OCI-LY3 (cell line): ENCODE results near the gene TMEM239.

ENCODE experiments used
- H2AFZ ChIP-seq: fragments of 200-600, 300-600 bp; shearing (Covaris generic); 2 replicates; pipeline ENCODE4 v1.6.0; 2014; ENCODE audit warnings: antibody characterized with exemption, low read depth, low read length
- H3K27ac ChIP-seq: fragments of 200-600, 300-600 bp; sonication (generic); 2 replicates; pipeline ENCODE4 v1.5.1; 2014; ENCODE audit warnings: mild to moderate bottlenecking, low read length, moderate library complexity, mixed read lengths
- H3K27me3 ChIP-seq: fragments of 200-600, 300-600 bp; sonication (generic); 2 replicates; pipeline ENCODE4 v1.6.1; 2014; ENCODE audit warnings: low read depth, low read length, mixed read lengths
- H3K36me3 ChIP-seq: fragments of 200-600, 300-600 bp; sonication (generic); replicated peaks from 2 replicates; pipeline ENCODE3; 2014; ENCODE audit warnings: low read depth, low read length, mixed read lengths
- H3K4me1 ChIP-seq: fragments of 300-600, 200-600 bp; sonication (generic); 2 replicates; pipeline ENCODE4 v1.6.1; 2014; ENCODE audit warnings: low read length, mixed read lengths
- H3K4me2 ChIP-seq: fragments of 200-600, 300-600 bp; sonication (generic); 2 replicates; pipeline ENCODE4 v1.6.1; 2014; ENCODE audit warnings: low read length, mixed read lengths
- H3K4me3 ChIP-seq: fragments of 300-600, 200-600 bp; sonication (generic); 2 replicates; pipeline ENCODE4 v1.5.1; 2014; ENCODE audit warnings: antibody characterized with exemption, mild to moderate bottlenecking, low read length, moderate library complexity
- H3K79me2 ChIP-seq: fragments of 300-600, 200-600 bp; shearing (Covaris generic); 2 replicates; pipeline ENCODE4 v1.6.1; 2014; ENCODE audit warnings: mild to moderate bottlenecking, low read length, mixed read lengths
- H3K9ac ChIP-seq: fragments of 300-600, 200-600 bp; shearing (Covaris generic); 2 replicates; pipeline ENCODE4 v1.6.0; 2014; ENCODE audit warnings: mild to moderate bottlenecking, low read length, moderate library complexity
- H3K9me3 ChIP-seq: fragments of 200-600, 300-600 bp; shearing (Covaris generic); 2 replicates; pipeline ENCODE4 v1.6.1; 2014; ENCODE audit warnings: low read length, mixed read lengths; ENCODE audit not compliant: insufficient read depth
- H4K20me1 ChIP-seq: fragments of 200-600, 300-600 bp; sonication (generic); 2 replicates; pipeline ENCODE4 v1.6.1; 2016; ENCODE audit warnings: low read length, mixed read lengths; ENCODE audit not compliant: insufficient read depth
- EZH2phosphoT487 ChIP-seq: fragments of 200-600 bp; shearing (Covaris generic); IDR thresholded peaks from 2 replicates; pipeline ENCODE4 v1.6.1; 2018; ENCODE audit warnings: antibody characterized with exemption, mixed run types, low read depth
- TF ChIP-seq, protein P1 (sequence below): fragments of 200-600, 300-600 bp; sonication (generic); IDR thresholded peaks from 2 replicates; pipeline ENCODE4 v1.5.1; 2014; ENCODE audit warnings: antibody characterized with exemption, low read length, low read depth

Gene TMEM239

GRCh38 chr20:2840138-2840966, 24.2 kb downstream of the TMEM239 start, which contains the start of the genes PCED1A and VPS16:
TSS of gene PCED1A (minus strand) at chr20:2840655. CDS start at chr20:2839912, 743 bp downstream.
TSS of gene VPS16 (plus strand) at chr20:2840745. CDS start at chr20:2840775, 30 bp downstream.
- no peaks in the 10 kb centered on the region for H3K27me3 ChIP-seq
- H3K27ac ChIP-seq, result peak within 1 kb of the TSS; percentile 36
- peaks cover 8% of the 10 kb centered on the region for H3K36me3 ChIP-seq
- no peak for TF ChIP-seq EZH2phosphoT487
- TF ChIP-seq, protein P1, sequence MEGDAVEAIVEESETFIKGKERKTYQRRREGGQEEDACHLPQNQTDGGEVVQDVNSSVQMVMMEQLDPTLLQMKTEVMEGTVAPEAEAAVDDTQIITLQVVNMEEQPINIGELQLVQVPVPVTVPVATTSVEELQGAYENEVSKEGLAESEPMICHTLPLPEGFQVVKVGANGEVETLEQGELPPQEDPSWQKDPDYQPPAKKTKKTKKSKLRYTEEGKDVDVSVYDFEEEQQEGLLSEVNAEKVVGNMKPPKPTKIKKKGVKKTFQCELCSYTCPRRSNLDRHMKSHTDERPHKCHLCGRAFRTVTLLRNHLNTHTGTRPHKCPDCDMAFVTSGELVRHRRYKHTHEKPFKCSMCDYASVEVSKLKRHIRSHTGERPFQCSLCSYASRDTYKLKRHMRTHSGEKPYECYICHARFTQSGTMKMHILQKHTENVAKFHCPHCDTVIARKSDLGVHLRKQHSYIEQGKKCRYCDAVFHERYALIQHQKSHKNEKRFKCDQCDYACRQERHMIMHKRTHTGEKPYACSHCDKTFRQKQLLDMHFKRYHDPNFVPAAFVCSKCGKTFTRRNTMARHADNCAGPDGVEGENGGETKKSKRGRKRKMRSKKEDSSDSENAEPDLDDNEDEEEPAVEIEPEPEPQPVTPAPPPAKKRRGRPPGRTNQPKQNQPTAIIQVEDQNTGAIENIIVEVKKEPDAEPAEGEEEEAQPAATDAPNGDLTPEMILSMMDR, result no peak
- H3K9me3 ChIP-seq, result no peaks in the 10 kb centered on the region
- peaks cover 8% of the 10 kb centered on the region for H3K79me2 ChIP-seq
- H3K9ac ChIP-seq, result peak within 1 kb of the TSS; percentile 60
- peak within 1 kb of the TSS; percentile 80 for H2AFZ ChIP-seq
- no peaks in the 10 kb centered on the region for H4K20me1 ChIP-seq
- peaks cover 8% of the 10 kb centered on the region for H3K4me1 ChIP-seq
- H3K4me3 ChIP-seq, result peak within 1 kb of the TSS; percentile 83
- H3K4me2 ChIP-seq, result peak within 1 kb of the TSS; percentile 94

DNA sequence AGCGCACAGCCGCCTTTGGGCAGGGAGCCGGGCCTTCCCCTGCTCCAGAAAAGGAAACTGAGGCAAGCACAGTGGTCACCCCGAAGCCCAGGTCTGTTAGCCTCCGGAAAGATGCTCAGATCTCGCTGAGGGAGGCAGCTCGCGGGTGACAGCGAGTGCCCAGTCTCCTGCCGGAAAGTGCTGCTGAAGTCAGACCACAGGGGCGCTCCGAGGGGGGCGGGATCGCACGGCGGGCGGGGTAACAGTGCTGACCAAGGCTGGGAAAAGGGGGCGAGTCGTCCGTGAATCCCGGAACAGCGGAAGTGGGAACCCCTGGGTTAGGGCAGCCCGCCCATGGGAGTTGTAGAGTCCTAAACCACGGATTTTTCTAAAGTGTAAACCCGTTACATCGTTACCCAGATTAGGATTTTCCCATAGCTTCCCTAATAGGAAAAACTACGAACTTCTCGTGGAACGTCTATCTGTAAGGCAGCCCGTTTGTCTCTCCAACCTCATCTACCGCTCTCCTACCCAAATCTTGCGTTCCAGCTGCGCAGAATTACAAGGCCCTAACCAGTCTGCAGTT, 24.9 kb downstream of the TMEM239 start:
- Histone ChIP-seq H3K36me3 (peaks cover 8% of the 10 kb centered on the region), H3K9me3 (no peaks in the 10 kb centered on the region), H3K27me3 (no peaks in the 10 kb centered on the region), H3K79me2 (peaks cover 8% of the 10 kb centered on the region), H3K4me2 (peak overlapping the region; percentile 94), H3K9ac (peak overlapping the region; percentile 59), H4K20me1 (no peaks in the 10 kb centered on the region), H2AFZ (peak overlapping the region; percentile 49; the same call in 1 of the 2 replicates), H3K4me1 (peaks cover 8% of the 10 kb centered on the region), H3K27ac (no peak overlapping the region), H3K4me3 (peak overlapping the region; percentile 83)
- no peak for TF ChIP-seq EZH2phosphoT487
- TF ChIP-seq, protein P1, result no peak

GRCh38 chr20:2845607-2846006, 29.4 kb downstream of the TMEM239 start:
- H3K36me3 ChIP-seq, result no peaks in the 10 kb centered on the region
- H3K9ac ChIP-seq, result no peak overlapping the region
- H3K4me2 ChIP-seq, result no peak overlapping the region
- H3K27me3 ChIP-seq, result no peaks in the 10 kb centered on the region
- no peak overlapping the region for H3K4me3 ChIP-seq
- no peak overlapping the region for H3K27ac ChIP-seq
- TF ChIP-seq EZH2phosphoT487, result no peak
- TF ChIP-seq, protein P1, result no peak
- no peak overlapping the region for H2AFZ ChIP-seq
- H3K4me1 ChIP-seq, result peaks cover 5% of the 10 kb centered on the region
- no peaks in the 10 kb centered on the region for H4K20me1 ChIP-seq
- H3K9me3 ChIP-seq, result no peaks in the 10 kb centered on the region
- H3K79me2 ChIP-seq, result peaks cover 8% of the 10 kb centered on the region

DNA sequence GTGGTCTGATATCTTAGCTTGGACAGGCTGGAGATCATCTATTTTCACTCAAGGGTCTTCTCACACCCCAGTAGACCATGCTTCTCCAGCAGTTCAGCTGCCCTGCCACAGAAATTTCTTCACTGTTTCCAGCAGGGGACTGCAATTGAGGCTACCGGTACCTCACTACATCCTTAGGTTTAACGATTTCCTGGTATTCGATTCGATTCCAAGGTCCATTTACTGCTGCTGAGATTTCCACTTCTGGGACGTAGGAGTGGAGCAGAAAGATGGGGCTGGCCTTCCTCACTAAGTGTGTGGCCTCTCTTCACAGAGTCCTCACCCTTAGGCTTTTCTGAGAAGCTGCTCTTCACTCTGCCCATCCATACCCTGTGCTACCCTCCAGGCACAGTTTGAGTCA, 30.5 kb downstream of the TMEM239 start:
- Histone ChIP-seq H3K4me3 (no peak overlapping the region), H3K4me1 (no peaks in the 10 kb centered on the region), H2AFZ (no peak overlapping the region), H3K36me3 (no peaks in the 10 kb centered on the region), H4K20me1 (no peaks in the 10 kb centered on the region), H3K79me2 (peaks cover 2% of the 10 kb centered on the region; the same call in 1 of the 2 replicates), H3K4me2 (no peak overlapping the region), H3K27me3 (no peaks in the 10 kb centered on the region), H3K9me3 (no peaks in the 10 kb centered on the region), H3K27ac (no peak overlapping the region), H3K9ac (no peak overlapping the region)
- TF ChIP-seq EZH2phosphoT487, result no peak
- TF ChIP-seq, protein P1, result no peak
